ENCODE measurements around the gene DUSP6. TPM values are rescaled to one million over a fixed set of nuclear protein-coding genes. Genes with fewer than 3 reads are reported as not detected.

Gene DUSP6
- polyA plus RNA-seq, 2 of the 4 experiments (the other 2 are of a cell fraction) = 3.8 to 27.0 TPM

DNA sequence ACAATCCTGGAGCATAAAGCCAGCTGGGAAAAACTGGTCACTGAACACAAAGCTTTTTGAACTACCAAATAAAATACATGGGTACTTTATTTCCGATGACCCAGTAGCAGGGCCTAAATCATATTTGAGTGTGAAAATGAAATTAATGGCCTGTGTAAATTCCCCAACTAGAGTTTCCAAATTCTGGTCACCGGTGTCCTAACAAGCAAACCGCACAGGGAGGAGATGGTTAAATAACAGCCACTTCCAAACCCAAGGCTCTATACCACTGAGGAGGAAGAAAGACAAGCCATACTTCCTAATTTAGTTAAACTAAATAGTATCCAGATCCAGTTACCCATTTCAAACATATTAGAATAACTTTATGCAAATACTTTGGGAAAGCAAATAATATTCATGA, 40.1 kb upstream of the DUSP6 start:
- H3K4me1 ChIP-seq = peaks cover 22% of the 10 kb centered on the region
- DNase-seq (ENCODE audit: low read depth in 1 of 2, low spot score in 1 of 2) = no peak
- ATAC-seq = no peak
- no peak overlapping the region for H3K4me3 ChIP-seq
- H3K27ac ChIP-seq = no peak overlapping the region
- TF ChIP-seq NR3C1 (IDR thresholded peaks at IDR 0.05) (no peak), ZC3H11A (IDR thresholded peaks at IDR 0.05) (no peak), JUNB (IDR thresholded peaks at IDR 0.05) (no peak), RCOR1 (IDR thresholded peaks at IDR 0.05; ENCODE audit: low read depth, low read length) (no peak)
- POLR2A ChIA-PET = no interaction called here
- WGBS (ENCODE audit: missing lambda C conversion rate) = 96% methylated on average over 3 of the region's 3 CpGs
- CTCF ChIA-PET = no interaction called here
- H3K4me2 ChIP-seq = no peak overlapping the region
- FAIRE-seq = no peak
- H3K9me3 ChIP-seq = no peaks in the 10 kb centered on the region

- Histone ChIP-seq H3K4me3 (no peak overlapping the region), H3K4me1 (peaks cover 22% of the 10 kb centered on the region), H3K9me3 (no peaks in the 10 kb centered on the region), H3K27ac (peak overlapping the region in 1 of 2 experiments; percentile 63; a peak in 1 of 6 replicates), H3K4me2 (no peak overlapping the region; the same call in 2 of the 3 replicates)
- DNase-seq (ENCODE audit: low read depth in 1 of 2, low spot score in 1 of 2) (no peak), ATAC-seq (no peak), FAIRE-seq (no peak)
- CTCF ChIA-PET = interaction anchor here (0.7 kb wide), 1 partner anchor 17 kb away, joined by 3 read pairs; no protein-coding TSS in a partner anchor
- TF ChIP-seq RFX5 (IDR thresholded peaks at IDR 0.05) (no peak), CTCF (IDR thresholded peaks at IDR 0.05) (no peak), ELK1 (IDR thresholded peaks at IDR 0.05; ENCODE audit: low read depth, low read length) (no peak), BHLHE40 (IDR thresholded peaks at IDR 0.05; ENCODE audit: low read depth, low read length) (no peak)
- POLR2A ChIA-PET = interaction anchor here (0.9 kb wide), 1 partner anchor 40 kb away, joined by 5 read pairs; the partner anchor contains the start of gene DUSP6
- WGBS (ENCODE audit: missing lambda C conversion rate) = 96% methylated on average over 6 of the region's 6 CpGs
Measured at GRCh38 chr12:89391726-89392336, 39.5 kb upstream of the DUSP6 start.

DNA sequence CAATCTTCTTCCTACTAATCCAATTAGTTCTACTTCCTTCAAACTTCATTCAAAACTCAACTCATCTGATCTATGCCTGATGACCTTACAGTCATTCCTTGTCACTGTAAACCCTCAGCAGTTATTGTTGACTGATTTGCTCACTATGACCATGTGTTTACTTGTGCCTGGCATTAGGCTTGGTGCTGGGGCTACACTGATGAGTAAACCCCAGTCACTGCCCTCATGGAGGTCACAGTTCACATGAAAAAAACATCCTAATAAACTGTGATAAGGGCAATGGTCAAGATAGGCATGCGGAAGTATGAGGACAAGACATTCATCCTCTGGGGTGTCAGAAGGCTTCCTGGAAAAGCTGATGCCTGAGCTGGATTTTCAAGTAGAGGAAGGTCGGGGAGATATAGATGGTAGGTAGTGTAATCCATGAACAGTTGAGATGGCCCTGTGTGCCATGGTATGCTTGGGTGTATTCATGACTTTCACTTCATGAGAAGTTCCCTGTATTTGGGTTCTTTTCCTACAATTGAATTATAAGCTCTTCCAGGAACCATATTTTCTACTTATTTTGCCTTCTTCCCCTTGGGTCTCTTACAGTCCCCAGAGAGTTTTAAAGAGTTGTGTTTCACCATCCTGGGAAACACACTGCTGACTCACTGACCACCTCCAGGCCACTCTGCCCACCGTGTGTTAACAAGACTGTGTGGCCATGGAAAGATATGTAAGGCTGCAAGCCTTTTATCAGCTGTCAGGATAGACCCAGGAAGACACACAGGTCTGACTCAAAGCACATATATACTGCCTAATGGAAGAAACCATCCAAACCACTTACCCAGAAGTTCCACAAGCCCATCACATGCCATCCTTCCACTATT, 38.7 kb upstream of the DUSP6 start:
- ATAC-seq = peak; percentile 54 to 90; a peak in 4 of 6 replicates
- TF ChIP-seq PBX3 (IDR thresholded peaks at IDR 0.05) = no peak
- no peak for TF ChIP-seq EHF (CRISPR knock-in tag; IDR thresholded peaks at IDR 0.05)
- no peak for TF ChIP-seq CBX2 (IDR thresholded peaks at IDR 0.05; ENCODE audit: borderline replicate concordance, low read depth)
- no peak for TF ChIP-seq RFX5 (IDR thresholded peaks at IDR 0.05)
- no peak for TF ChIP-seq HEYL (CRISPR knock-in tag; IDR thresholded peaks at IDR 0.05)
- TF ChIP-seq, protein P1, sequence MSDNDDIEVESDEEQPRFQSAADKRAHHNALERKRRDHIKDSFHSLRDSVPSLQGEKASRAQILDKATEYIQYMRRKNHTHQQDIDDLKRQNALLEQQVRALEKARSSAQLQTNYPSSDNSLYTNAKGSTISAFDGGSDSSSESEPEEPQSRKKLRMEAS (IDR thresholded peaks at IDR 0.05) = no peak
- 0 out of 2 replicates have a peak, but pooled peaks have one; percentile 24 for TF ChIP-seq ZSCAN20 (CRISPR knock-in tag; IDR thresholded peaks at IDR 0.05)
- TF ChIP-seq FOXS1 (CRISPR knock-in tag; IDR thresholded peaks at IDR 0.05) = no peak
- no peak for TF ChIP-seq HDAC2 (IDR thresholded peaks at IDR 0.05)
- Histone ChIP-seq H3K4me3 (no peak overlapping the region), H3K4me1 (peaks cover 27% of the 10 kb centered on the region), H3K27ac (peak overlapping the region; percentile 22 to 63; a peak in 4 of 6 replicates), H3K9me3 (no peaks in the 10 kb centered on the region), H3K4me2 (peak overlapping the region; percentile 44)
- POLR2A ChIA-PET = interaction anchor here (0.9 kb wide), 1 partner anchor 39 kb away, joined by 5 read pairs; the partner anchor contains the start of gene DUSP6
- FAIRE-seq = no peak
- peak in 1 of 2 experiments; percentile 68 for DNase-seq (ENCODE audit: low read depth in 1 of 2, low spot score in 1 of 2)
- WGBS (ENCODE audit: missing lambda C conversion rate) = 42% methylated on average over 3 of the region's 3 CpGs
- CTCF ChIA-PET = interaction anchor here (0.7 to 1.0 kb wide), 2 partner anchors 9 to 16 kb away, joined by 3 read pairs; no protein-coding TSS in a partner anchor
